Measurements from ENCODE around the gene BACE1-AS.

BACE1-AS gene

GRCh38 chr11:117273550-117274289, 17.4 kb upstream of the BACE1-AS start:
- TF ChIP-seq CTCF (IDR thresholded peaks at IDR 0.05; ENCODE audit: low read depth, low read length): no peak
- Histone ChIP-seq H3K9me3 (no peaks in the 10 kb centered on the region), H3K36me3 (peaks cover 3% of the 10 kb centered on the region), H3K4me1 (no peaks in the 10 kb centered on the region), H3K4me3 (ENCODE audit: low read depth, low read length) (no peak overlapping the region), H3K27me3 (no peaks in the 10 kb centered on the region)
- no peak for DNase-seq

- Histone ChIP-seq H3K9me3 (no peaks in the 10 kb centered on the region), H3K36me3 (peaks cover 23% of the 10 kb centered on the region), H3K27me3 (no peaks in the 10 kb centered on the region), H3K4me1 (no peaks in the 10 kb centered on the region), H3K4me3 (ENCODE audit: low read depth, low read length) (no peak overlapping the region)
- no peak for TF ChIP-seq CTCF (IDR thresholded peaks at IDR 0.05; ENCODE audit: low read depth, low read length)
- DNase-seq: no peak
Observed at GRCh38 chr11:117278347-117278746, 12.8 kb upstream of the BACE1-AS start.

GRCh38 chr11:117279711-117280376, 11.3 kb upstream of the BACE1-AS start:
- no peak for TF ChIP-seq CTCF (IDR thresholded peaks at IDR 0.05; ENCODE audit: low read depth, low read length)
- H3K4me1 ChIP-seq: no peaks in the 10 kb centered on the region
- H3K9me3 ChIP-seq: no peaks in the 10 kb centered on the region
- no peak overlapping the region for H3K4me3 ChIP-seq (ENCODE audit: low read depth, low read length)
- H3K36me3 ChIP-seq: peaks cover 32% of the 10 kb centered on the region
- no peak for DNase-seq
- no peaks in the 10 kb centered on the region for H3K27me3 ChIP-seq

DNA sequence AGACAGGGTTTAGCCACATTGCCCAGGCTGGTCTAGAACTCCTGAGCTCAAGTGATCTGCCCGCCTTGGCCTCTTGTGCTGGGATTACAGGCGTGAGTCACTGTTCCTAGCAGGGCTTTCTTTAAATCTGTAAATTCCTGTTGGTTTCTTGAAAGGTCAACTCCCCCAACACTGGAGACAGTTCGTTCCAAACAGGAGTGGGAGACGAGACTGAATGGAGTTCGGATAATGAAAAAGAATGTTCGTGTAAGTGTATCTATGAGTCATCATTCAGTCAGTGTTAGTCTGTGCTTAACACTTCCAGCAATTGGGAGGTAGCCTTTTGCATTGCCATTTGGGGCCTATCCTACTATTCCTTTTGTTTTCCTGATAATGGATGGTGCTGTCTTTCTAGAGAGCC, 10.0 kb upstream of the BACE1-AS start:
- no peak for DNase-seq
- H3K9me3 ChIP-seq: no peaks in the 10 kb centered on the region
- no peak for TF ChIP-seq CTCF (IDR thresholded peaks at IDR 0.05; ENCODE audit: low read depth, low read length)
- H3K27me3 ChIP-seq: no peaks in the 10 kb centered on the region
- H3K36me3 ChIP-seq: peaks cover 36% of the 10 kb centered on the region
- H3K4me3 ChIP-seq (ENCODE audit: low read depth, low read length): no peak overlapping the region
- H3K4me1 ChIP-seq: no peaks in the 10 kb centered on the region; the same call in 1 of the 2 replicates

DNA sequence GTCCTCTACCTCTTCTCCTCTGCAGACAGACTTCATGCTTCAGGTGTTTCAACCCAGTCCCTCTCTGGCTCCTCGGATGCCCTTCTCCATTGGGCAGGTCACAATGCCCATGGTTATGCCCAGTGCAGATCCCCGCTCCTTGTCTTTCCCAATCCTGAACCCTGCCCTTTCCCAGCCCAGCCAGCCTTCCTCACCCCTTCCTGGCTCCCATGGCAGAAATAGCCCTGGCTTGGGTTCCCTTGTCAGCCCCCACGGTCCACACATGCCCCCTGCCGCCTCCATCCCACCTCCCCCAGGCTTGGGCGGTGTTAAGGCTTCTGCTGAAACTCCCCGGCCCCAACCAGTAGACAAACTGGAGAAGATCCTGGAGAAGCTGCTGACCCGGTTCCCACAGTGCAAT, 9.3 kb upstream of the BACE1-AS start:
- Histone ChIP-seq H3K4me3 (ENCODE audit: low read depth, low read length) (no peak overlapping the region), H3K4me1 (no peaks in the 10 kb centered on the region; the same call in 1 of the 2 replicates), H3K36me3 (peaks cover 39% of the 10 kb centered on the region), H3K9me3 (no peaks in the 10 kb centered on the region), H3K27me3 (no peaks in the 10 kb centered on the region)
- TF ChIP-seq CTCF (IDR thresholded peaks at IDR 0.05; ENCODE audit: low read depth, low read length): no peak
- DNase-seq: no peak

DNA sequence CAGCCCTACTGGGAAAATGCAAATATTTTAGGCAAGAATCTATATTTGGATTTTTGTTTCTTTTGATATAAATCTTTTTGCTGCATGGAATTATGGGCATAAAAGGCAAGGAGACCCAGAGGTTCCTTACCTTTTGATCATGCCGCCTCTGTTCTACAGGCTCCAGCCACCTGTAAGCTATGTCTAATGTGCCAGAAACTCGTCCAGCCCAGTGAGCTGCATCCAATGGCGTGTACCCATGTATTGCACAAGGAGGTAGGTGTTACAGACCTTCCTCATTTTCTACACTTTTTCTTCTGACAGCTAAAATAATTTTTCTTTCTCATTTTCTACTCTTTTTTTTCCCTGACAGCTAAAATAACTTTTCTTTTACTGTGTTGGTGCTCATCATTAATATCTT, 8.2 kb upstream of the BACE1-AS start:
- no peak for DNase-seq
- Histone ChIP-seq H3K36me3 (peaks cover 39% of the 10 kb centered on the region), H3K27me3 (no peaks in the 10 kb centered on the region), H3K4me1 (no peaks in the 10 kb centered on the region; the same call in 1 of the 2 replicates), H3K9me3 (no peaks in the 10 kb centered on the region), H3K4me3 (ENCODE audit: low read depth, low read length) (no peak overlapping the region)
- no peak for TF ChIP-seq CTCF (IDR thresholded peaks at IDR 0.05; ENCODE audit: low read depth, low read length)

Measured in BE2C (cell line).